ENCODE measurements around the gene IQGAP2.
"Not testable (repeated sequence)": the region's sequence is repeated elsewhere in the genome, so short reads cannot be mapped to it uniquely, and the experiment has no call there.

Gene IQGAP2

GRCh38 chr5:76729373-76730290 lies 326.5 kb downstream of the IQGAP2 start:
- no peak for DNase-seq

GRCh38 chr5:76732405-76733048 lies 329.4 kb downstream of the IQGAP2 start:
- DNase-seq = no peak

GRCh38 chr5:76733049-76733417 lies 329.9 kb downstream of the IQGAP2 start:
- DNase-seq = no peak

DNA sequence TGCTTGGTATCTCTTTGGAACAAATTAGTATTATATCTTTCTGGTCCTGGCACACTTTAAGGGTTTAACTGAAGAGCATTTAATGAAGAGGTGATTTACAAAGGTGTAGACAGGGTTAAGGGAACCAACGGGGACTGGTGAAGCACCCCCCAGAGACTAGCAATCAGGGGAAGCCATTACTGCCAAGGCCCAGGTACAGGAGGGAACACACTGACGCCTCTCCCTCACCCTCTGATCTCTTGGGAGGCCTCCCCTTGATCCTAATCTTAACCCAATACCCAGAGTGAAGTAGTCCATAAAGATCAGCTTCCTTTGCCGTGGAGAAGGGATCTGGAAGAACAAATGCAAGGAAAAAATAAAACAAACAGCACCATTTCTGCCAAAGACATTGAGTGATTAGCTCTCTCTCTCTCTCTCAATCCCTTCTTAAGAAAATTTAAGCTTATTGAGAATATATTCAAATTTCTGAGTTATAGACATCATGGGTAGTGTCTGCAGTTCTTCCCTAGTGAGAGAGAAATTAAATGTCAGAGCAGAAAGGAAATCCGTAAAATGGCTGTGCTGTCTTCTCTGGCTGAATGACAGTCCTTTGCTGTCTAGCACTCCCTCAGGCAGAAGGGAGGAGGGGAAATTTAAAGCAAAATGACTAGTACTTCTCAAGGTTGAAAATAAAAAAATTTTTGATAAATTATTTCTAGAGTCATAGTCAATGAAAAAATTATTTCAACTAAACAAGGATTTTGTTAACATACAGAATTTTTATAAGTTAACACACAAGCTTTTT lies 332.9 kb downstream of the IQGAP2 start:
- DNase-seq = no peak

- no peak for DNase-seq
Observed at GRCh38 chr5:76736679-76737556, 333.8 kb downstream of the IQGAP2 start.

DNA sequence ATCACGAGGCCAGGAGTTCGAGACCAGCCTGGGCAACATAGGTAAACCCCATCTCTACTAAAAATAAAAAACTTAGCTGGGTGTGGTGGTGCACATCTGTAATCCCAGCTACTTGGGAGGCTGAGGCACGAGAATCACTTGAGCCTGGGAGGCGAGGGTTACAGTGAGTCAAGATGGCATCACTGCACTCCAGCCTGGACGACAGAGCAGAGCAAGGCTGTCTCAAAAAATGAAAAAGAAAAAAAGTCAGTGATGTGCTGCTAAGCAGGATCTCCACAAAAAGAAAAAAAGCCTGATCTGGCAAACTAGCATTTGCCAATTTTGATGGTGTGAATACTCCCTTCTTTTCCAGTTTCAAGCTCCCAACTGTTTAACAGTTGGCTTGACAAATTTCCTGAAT lies 334.8 kb downstream of the IQGAP2 start:
- no peak for DNase-seq

GRCh38 chr5:76741506-76741905 lies 338.4 kb downstream of the IQGAP2 start:
- DNase-seq = not testable (repeated sequence)

DNA sequence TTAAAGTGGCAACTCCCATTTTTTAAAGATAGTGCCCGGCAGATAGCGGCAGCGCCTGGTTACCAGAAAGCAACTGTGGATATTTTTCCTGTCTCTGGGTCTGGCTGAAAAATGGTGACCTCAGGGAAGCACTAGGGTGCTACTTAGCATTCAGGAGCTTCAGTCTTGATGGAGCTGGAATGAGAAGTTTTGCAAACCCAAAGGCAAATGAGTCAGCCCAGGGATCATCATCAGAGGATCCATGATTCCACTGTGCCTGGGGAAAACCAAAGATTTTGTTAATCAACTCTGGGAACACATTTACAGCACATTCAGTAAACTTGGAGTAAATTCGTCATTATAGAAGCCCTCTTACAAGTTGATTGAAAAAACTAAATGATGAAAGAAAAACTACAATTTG lies 339.5 kb downstream of the IQGAP2 start:
- no peak for DNase-seq

DNA sequence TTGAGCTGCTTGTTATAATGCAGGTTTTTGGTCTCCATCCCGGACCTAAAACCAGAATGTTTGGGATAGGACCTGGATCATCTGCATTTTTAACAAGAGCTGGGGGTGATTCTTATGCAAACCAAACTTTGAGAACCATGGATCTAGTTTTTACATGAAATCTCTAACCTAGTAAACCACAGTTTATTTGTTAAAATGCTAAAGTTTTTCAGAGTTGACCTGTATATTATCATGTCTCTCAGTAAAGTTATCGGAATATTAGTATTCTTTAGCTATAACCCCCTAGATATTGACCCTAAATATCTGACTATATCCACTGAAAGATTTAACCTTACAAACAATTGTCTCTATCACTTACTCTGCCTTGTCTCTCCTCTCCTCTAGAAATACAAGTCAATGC lies 341.5 kb downstream of the IQGAP2 start:
- no peak for DNase-seq

GRCh38 chr5:76745670-76746069 lies 342.6 kb downstream of the IQGAP2 start:
- no peak for DNase-seq

GRCh38 chr5:76746677-76747076 lies 343.6 kb downstream of the IQGAP2 start:
- DNase-seq = no peak

GRCh38 chr5:76747706-76748105 lies 344.6 kb downstream of the IQGAP2 start:
- no peak for DNase-seq

- DNase-seq = no peak
Observed at GRCh38 chr5:76751291-76751690, 348.2 kb downstream of the IQGAP2 start.

DNA sequence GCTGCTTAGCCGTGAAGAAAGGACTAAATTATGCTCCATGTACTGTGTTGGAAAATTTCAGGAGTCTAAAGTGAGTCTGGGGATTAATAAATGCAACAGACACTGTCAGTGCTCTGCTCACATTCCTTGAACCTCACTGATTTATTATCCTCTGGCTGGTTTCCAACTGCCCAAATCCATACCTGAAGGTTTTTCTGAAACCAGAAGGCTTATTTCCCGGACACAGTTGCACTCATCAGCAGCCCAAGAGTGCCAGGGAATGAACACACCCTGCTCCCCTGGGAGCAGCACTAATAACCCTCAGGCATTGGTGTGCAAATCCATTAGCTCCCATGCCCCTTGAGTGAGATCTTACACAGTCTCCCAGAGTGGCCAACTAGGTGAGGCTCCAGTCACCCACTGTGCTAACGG lies 351.6 kb downstream of the IQGAP2 start:
- DNase-seq = no peak

- no peak for DNase-seq
Observed at GRCh38 chr5:76755779-76756637, 352.9 kb downstream of the IQGAP2 start.

- no peak for DNase-seq
Observed at GRCh38 chr5:76757049-76757448, 354.0 kb downstream of the IQGAP2 start.

Measured in activated T-cell treated with anti-CD3 and anti-CD28 coated beads for 4 hours (primary cell).